ENCODE results near the gene TSPEAR.
"Not testable (repeated sequence)": the region's sequence is repeated elsewhere in the genome, so short reads cannot be mapped to it uniquely, and the experiment has no call there.

The TSPEAR gene

GRCh38 chr21:44702111-44702972, 9.0 kb downstream of the TSPEAR start:
- peak; percentile 52 for DNase-seq (ENCODE audit: low spot score)

DNA sequence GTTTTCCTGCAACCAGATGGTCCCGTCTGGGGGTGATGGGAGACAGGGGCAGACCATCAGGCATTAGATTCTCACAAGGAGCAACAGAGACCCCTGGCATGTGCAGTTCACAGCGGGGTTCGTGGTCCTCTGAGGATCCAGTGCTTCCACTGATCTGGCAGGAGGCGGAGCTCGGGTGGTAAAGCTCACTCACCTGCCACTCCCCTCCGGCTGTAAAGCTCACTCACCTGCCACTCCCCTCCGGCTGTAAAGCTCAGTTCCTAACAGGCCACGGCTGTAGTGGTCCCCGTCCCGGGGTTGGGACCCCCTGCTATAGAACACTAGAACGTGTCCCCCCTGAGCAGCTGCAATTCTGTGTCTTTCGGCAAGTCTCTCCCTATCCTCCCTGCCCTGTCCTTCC, 9.8 kb downstream of the TSPEAR start:
- DNase-seq (ENCODE audit: low spot score), result no peak

GRCh38 chr21:44701023-44701400, 10.4 kb downstream of the TSPEAR start:
- DNase-seq (ENCODE audit: low spot score), result no peak

DNA sequence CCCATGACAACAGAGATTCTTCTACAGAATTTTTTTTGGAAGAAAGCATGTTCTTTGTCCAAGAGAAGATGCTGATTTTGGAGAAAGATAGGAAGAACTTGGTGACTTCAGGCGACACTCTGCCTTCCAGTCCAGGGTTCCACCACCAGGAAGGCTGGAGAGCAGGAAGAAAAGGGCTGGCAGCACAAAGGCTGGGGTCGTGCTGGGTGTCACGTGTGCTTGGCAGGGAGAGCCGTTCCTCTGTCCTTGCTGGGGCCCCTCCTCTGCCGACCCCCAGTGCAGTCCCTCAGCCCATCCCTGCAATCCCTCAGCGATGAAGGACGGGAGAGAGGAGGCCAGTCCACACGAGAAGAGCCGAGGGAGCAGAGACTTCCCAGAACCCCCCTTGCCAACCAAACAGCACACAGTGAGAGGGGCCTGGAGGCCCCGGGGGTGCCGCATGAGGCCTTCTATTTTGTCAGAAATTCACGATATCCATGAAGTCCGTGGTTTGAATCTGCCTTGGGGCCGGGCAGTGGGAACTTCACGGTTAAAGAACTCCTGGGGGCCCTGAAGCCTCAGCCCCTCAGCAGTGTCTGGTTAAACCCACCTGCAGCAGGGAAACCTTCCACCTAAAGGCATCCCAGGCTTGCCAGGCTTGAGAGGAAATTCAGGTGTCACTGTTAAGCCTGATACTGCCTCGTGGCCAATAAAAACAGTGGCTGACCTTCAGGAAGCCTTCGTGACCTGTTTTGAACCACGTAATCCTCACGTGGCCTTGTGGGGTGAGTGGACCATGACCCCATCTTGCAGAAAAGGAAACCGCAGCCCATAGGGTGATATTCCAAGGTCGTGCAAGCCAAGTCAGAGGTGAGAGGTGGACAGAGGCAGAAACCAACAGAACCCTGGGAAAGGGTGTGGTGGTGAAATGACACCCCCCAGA, 11.0 kb downstream of the TSPEAR start:
- no peak for DNase-seq (ENCODE audit: low spot score)

DNA sequence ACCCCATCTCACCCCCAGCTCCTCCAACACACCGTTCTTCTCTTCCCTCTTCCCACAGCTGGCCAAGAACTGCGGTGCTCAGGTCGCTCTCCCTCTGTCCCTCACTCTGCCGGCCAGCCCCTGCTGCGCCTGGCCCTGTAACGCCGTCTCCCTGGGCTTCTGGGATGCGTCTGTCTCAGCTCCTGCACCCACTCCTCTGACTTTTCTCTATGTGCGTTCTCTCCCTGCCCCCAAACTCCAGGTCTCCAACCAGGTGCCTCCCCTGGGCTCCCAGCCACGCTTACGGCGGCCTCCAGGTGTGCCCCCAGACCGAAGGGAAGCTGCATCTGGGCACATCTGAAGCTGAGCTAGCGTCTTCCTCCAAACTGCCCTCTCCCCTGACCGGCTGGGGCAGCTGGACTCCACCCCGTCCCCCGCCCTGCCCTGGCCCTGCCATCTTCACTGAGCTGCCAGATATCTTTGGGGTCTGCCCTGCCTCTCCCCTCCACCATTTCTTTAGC, 11.8 kb downstream of the TSPEAR start:
- DNase-seq (ENCODE audit: low spot score), result no peak

- no peak for DNase-seq (ENCODE audit: low spot score)
These were observed 13.3 kb downstream of the TSPEAR start for GRCh38 chr21:44697811-44698734.

DNA sequence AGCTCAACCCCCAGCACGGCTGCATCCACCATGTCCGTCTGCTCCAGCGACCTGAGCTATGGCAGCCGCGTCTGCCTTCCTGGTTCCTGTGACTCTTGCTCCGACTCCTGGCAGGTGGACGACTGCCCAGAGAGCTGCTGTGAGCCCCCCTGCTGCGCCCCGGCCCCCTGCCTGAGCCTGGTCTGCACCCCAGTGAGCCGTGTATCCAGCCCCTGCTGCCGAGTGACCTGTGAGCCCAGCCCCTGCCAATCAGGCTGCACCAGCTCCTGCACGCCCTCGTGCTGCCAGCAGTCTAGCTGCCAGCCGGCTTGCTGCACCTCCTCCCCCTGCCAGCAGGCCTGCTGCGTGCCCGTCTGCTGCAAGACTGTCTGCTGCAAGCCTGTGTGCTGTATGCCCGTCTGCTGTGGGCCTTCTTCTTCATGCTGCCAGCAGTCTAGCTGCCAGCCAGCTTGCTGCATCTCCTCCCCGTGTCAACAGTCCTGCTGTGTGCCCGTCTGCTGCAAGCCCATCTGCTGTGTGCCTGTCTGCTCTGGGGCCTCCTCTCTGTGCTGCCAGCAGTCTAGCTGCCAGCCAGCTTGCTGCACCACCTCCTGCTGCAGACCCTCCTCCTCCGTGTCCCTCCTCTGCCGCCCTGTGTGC, 14.1 kb downstream of the TSPEAR start, which contains the start of gene KRTAP10-12:
Gene KRTAP10-12 (plus strand): TSS at position 1 of the 639 bp plus-strand sequence. CDS start 30 bp downstream, at position 31.
- DNase-seq (ENCODE audit: low spot score), result peak; percentile 57

DNA sequence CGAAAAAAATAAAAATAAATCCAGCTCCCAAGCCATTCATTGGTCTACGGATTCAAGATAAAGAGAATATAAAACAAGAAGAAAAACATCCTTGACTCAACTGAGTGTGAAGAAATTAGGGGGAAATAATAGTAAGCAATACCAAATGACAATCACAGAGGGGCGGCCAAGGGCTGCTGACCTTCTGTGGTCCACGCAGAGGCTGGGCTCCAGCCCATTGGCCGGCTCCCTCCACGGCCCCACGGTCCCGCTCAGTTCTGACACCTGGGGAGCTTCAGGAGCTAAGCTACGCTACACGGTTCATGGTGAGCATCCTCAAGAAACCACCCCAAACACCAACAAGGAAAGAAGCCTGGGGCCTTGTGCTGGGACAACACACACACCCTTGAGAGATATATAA, 14.8 kb downstream of the TSPEAR start:
- DNase-seq (ENCODE audit: low spot score), result no peak

- DNase-seq (ENCODE audit: low spot score), result no peak
These were observed 15.7 kb downstream of the TSPEAR start for GRCh38 chr21:44695641-44696040.

DNA sequence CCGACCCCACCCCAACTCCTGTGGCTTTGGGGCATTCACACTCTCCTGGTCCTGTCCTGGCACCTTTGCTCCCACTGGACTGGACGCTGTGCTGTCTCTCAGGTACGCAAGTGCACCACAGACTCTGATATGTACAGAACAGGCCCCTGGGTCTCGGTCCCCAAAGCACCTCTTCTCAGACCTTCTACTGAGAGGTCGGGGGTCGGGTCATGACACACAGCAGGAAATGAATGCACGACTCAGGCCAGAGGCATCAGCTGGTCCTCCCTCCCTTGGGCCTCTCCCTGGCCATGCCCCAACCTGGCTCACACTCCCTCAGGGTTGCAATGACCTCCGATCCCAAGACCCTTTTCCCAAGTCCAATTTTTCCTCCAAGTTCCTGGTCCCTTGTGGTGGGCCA, 16.2 kb downstream of the TSPEAR start:
- no peak for DNase-seq (ENCODE audit: low spot score)

GRCh38 chr21:44694776-44695175, 16.6 kb downstream of the TSPEAR start:
- DNase-seq (ENCODE audit: low spot score), result no peak

GRCh38 chr21:44692798-44693512, 18.4 kb downstream of the TSPEAR start:
- no peak for DNase-seq (ENCODE audit: low spot score)

- DNase-seq (ENCODE audit: low spot score), result no peak
These were observed 19.7 kb downstream of the TSPEAR start for GRCh38 chr21:44691686-44692085.

- not testable (repeated sequence) for DNase-seq (ENCODE audit: low spot score)
These were observed 21.6 kb downstream of the TSPEAR start for GRCh38 chr21:44689740-44690139.

DNA sequence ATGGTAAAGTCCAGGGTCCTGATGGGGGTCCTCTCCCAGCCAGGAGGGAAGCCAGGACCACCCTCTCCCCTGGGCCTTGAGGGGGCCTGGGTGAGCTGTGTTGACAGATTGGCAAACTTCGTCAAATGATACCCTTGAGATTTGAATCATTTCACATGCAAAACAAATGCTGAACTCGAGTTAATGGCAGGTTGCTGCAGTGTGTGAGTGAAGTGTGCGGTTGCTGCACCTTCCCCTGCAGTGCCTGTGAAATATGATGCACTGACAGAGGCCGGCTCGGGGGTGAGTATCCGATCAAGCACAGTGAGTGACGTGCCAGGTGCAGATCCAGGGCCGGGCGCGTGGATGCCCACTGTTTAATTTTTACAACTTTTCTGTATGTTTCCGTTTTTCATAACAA, 23.7 kb downstream of the TSPEAR start:
- DNase-seq (ENCODE audit: low spot score), result no peak

GRCh38 chr21:44686843-44687561, 24.4 kb downstream of the TSPEAR start:
- no peak for DNase-seq (ENCODE audit: low spot score)

GRCh38 chr21:44686000-44686781, 25.2 kb downstream of the TSPEAR start:
- DNase-seq (ENCODE audit: low spot score), result no peak

DNA sequence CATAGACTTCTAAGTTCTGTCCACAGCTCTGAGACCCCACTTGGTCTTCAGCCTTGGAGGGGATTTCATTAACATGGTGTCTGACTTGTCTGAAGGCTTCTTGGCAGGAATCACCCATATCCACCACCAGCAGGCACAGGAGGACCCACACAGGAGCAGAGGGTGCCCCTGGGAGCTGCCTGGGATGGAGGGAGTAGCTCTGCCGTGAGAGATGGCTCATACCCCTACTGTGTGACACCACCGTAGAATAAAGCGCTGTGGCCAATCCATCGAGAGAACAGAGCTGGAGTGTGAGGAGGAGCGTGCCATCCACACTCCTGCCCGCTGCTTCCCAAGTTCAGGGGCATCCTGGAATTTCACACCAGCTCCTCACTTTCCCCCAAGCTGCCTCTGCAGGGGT, 26.3 kb downstream of the TSPEAR start:
- not testable (repeated sequence) for DNase-seq (ENCODE audit: low spot score)

- DNase-seq (ENCODE audit: low spot score), result no peak
These were observed 26.9 kb downstream of the TSPEAR start for GRCh38 chr21:44684483-44684882.
